Activated T-cell treated with anti-CD3 and anti-CD28 coated beads, Interleukin-2, amount 50 U/mL, for 1 hour (primary cell): ENCODE results near the gene NRXN2.
"Not testable (repeated sequence)": the region's sequence is repeated elsewhere in the genome, so short reads cannot be mapped to it uniquely, and the experiment has no call there.

Experiments
- DNase-seq: peaks from one replicate; pipeline ENCODE4 v3.0.0-alpha.2; 2020

The NRXN2 gene

GRCh38 chr11:64719406-64719805 is 3.6 kb downstream of the NRXN2 start:
- DNase-seq = no peak

- DNase-seq = no peak
Measured at GRCh38 chr11:64718780-64719124, 4.2 kb downstream of the NRXN2 start.

- DNase-seq = no peak
Measured at GRCh38 chr11:64718084-64718779, 4.8 kb downstream of the NRXN2 start.

GRCh38 chr11:64717268-64717578 is 5.8 kb downstream of the NRXN2 start:
- no peak for DNase-seq

- no peak for DNase-seq
Measured at GRCh38 chr11:64716473-64717267, 6.3 kb downstream of the NRXN2 start.

- no peak for DNase-seq
Measured at GRCh38 chr11:64715756-64716472, 7.1 kb downstream of the NRXN2 start.

- DNase-seq = no peak
Measured at GRCh38 chr11:64715110-64715509, 7.9 kb downstream of the NRXN2 start.

- DNase-seq = no peak
Measured at GRCh38 chr11:64714666-64715065, 8.3 kb downstream of the NRXN2 start.

GRCh38 chr11:64713781-64714363 is 9.1 kb downstream of the NRXN2 start:
- DNase-seq = no peak

GRCh38 chr11:64713016-64713707 is 9.8 kb downstream of the NRXN2 start:
- no peak for DNase-seq

- no peak for DNase-seq
Measured at GRCh38 chr11:64712430-64713015, 10.5 kb downstream of the NRXN2 start.

- DNase-seq = no peak
Measured at GRCh38 chr11:64711956-64712362, 11.0 kb downstream of the NRXN2 start.

- DNase-seq = no peak
Measured at GRCh38 chr11:64711138-64711955, 11.7 kb downstream of the NRXN2 start.

GRCh38 chr11:64710418-64711137 is 12.4 kb downstream of the NRXN2 start:
- DNase-seq = no peak

- DNase-seq = no peak
Measured at GRCh38 chr11:64705501-64705900, 17.5 kb downstream of the NRXN2 start.

- DNase-seq = no peak
Measured at GRCh38 chr11:64703048-64703447, 19.9 kb downstream of the NRXN2 start.

- not testable (repeated sequence) for DNase-seq
Measured at GRCh38 chr11:64701956-64702355, 21.0 kb downstream of the NRXN2 start.

GRCh38 chr11:64698427-64698826 is 24.6 kb downstream of the NRXN2 start:
- DNase-seq = no peak

- DNase-seq = no peak
Measured at GRCh38 chr11:64697663-64698375, 25.2 kb downstream of the NRXN2 start.

GRCh38 chr11:64696045-64696444 is 27.0 kb downstream of the NRXN2 start:
- DNase-seq = no peak
